ENCODE data around the gene CCR2. TPM values are rescaled to one million over a fixed set of nuclear protein-coding genes. Genes with fewer than 3 reads are reported as not detected.

CCR2 gene
- total RNA-seq, 2 experiments from 2014 or later = not detected

- H3K4me1 ChIP-seq (ENCODE audit: insufficient read depth, low read length, poor library complexity, severe bottlenecking) = no peaks in the 10 kb centered on the region
- intact Hi-C loops (cut with micrococcal nuclease; ENCODE audit: unreplicated experiment) = no loop called here
- no peaks in the 10 kb centered on the region for H3K36me3 ChIP-seq (ENCODE audit: insufficient read depth, low read length)
- no TSS peak for BruUV-seq (replicated peaks)
- H3K79me2 ChIP-seq (ENCODE audit: insufficient read depth, low read depth, low read length) = no peaks in the 10 kb centered on the region
- H3K4me2 ChIP-seq (ENCODE audit: low read length) = no peak overlapping the region
- H3K4me3 ChIP-seq (ENCODE audit: low read depth, low read length, poor library complexity, severe bottlenecking) = no peak overlapping the region
- no peaks in the 10 kb centered on the region for H4K20me1 ChIP-seq (ENCODE audit: insufficient read depth, low read length)
- POLR2A ChIA-PET = interaction anchor here (0.6 kb wide), 1 partner anchor 106 kb away, joined by 3 read pairs; no protein-coding TSS in a partner anchor
- no peaks in the 10 kb centered on the region for H3K9me3 ChIP-seq (ENCODE audit: low read length)
- CTCF ChIA-PET (ENCODE audit: unreplicated experiment) = no interaction called here
- H2AFZ ChIP-seq (ENCODE audit: low read length) = no peak overlapping the region
- DNase-seq (ENCODE audit: low spot score) = no peak
- H3K27ac ChIP-seq (ENCODE audit: low read depth, low read length, poor library complexity, severe bottlenecking) = no peak overlapping the region
- TF ChIP-seq EZH2phosphoT487 (IDR thresholded peaks at IDR 0.05; ENCODE audit: borderline replicate concordance, low read depth, low read length) (no peak), CTCF (conservative IDR thresholded peaks at IDR 0.05; ENCODE audit: low read length) (no peak)
- H3K9me2 ChIP-seq (ENCODE audit: insufficient read depth, low read length) = no peaks in the 10 kb centered on the region
Observed at GRCh38 chr3:46359733-46360493, 6.0 kb downstream of the CCR2 start.

- Histone ChIP-seq H2AFZ (ENCODE audit: low read length) (no peak overlapping the region), H3K4me1 (ENCODE audit: insufficient read depth, low read length, poor library complexity, severe bottlenecking) (no peaks in the 10 kb centered on the region)
Observed at GRCh38 chr3:46360907-46361306, 7.0 kb downstream of the CCR2 start.

More at GRCh38 chr3:46360907-46361306, 7.0 kb downstream of the CCR2 start:
- CTCF ChIA-PET (ENCODE audit: unreplicated experiment) = no interaction called here
- Histone ChIP-seq H3K4me2 (ENCODE audit: low read length) (no peak overlapping the region), H3K9me2 (ENCODE audit: insufficient read depth, low read length) (no peaks in the 10 kb centered on the region), H3K27ac (ENCODE audit: low read depth, low read length, poor library complexity, severe bottlenecking) (no peak overlapping the region), H3K4me3 (ENCODE audit: low read depth, low read length, poor library complexity, severe bottlenecking) (no peak overlapping the region), H3K36me3 (ENCODE audit: insufficient read depth, low read length) (no peaks in the 10 kb centered on the region), H4K20me1 (ENCODE audit: insufficient read depth, low read length) (no peaks in the 10 kb centered on the region), H3K9me3 (ENCODE audit: low read length) (no peaks in the 10 kb centered on the region), H3K79me2 (ENCODE audit: insufficient read depth, low read depth, low read length) (no peaks in the 10 kb centered on the region)
- intact Hi-C loops (cut with micrococcal nuclease; ENCODE audit: unreplicated experiment) = no loop called here
- DNase-seq (ENCODE audit: low spot score) = no peak
- POLR2A ChIA-PET = no interaction called here
- TF ChIP-seq CTCF (conservative IDR thresholded peaks at IDR 0.05; ENCODE audit: low read length) (no peak), EZH2phosphoT487 (IDR thresholded peaks at IDR 0.05; ENCODE audit: borderline replicate concordance, low read depth, low read length) (no peak)
- BruUV-seq (replicated peaks) = no TSS peak
